ENCODE measurements around the gene SOX4.

Gene SOX4

GRCh38 chr6:21615504-21615903 is 22.0 kb downstream of the SOX4 start:
- no peak for DNase-seq

GRCh38 chr6:21616005-21616404 is 22.5 kb downstream of the SOX4 start:
- no peak for DNase-seq

- no peak for DNase-seq
These were observed 32.1 kb downstream of the SOX4 start for GRCh38 chr6:21625642-21626041.

- no peak for DNase-seq
These were observed 33.2 kb downstream of the SOX4 start for GRCh38 chr6:21626756-21627155.

- DNase-seq, result no peak
These were observed 34.6 kb downstream of the SOX4 start for GRCh38 chr6:21628160-21628559.

GRCh38 chr6:21633511-21634109 is 40.1 kb downstream of the SOX4 start:
- no peak for DNase-seq

- DNase-seq, result no peak
These were observed 41.0 kb downstream of the SOX4 start for GRCh38 chr6:21634582-21634981.

GRCh38 chr6:21636876-21637275 is 43.3 kb downstream of the SOX4 start:
- DNase-seq, result no peak

- no peak for DNase-seq
These were observed 45.8 kb downstream of the SOX4 start for GRCh38 chr6:21639316-21639715.

Measured in activated naive CD4-positive, alpha-beta T cell treated with Interleukin-2 at 50 U/mL for 16 hours (primary cell).